A673 (cell line): ENCODE data around the gene ZNF524. TPM values are rescaled to one million over a fixed set of nuclear protein-coding genes. Genes with fewer than 3 reads are reported as not detected.

Source experiments
- BruUV-seq: library from RNA; stranded (reverse); fragments of 400-500 nt; replicated peaks from 2 replicates; lab custom pipeline; 2021; lab: Mats Ljungman, UMichigan
- CTCF ChIA-PET: fragments of 300-600 bp; sonication (Branson Sonifier 250); formaldehyde crosslinking; loops from one replicate; lab custom pipeline; 2022; ENCODE audit warnings: antibody characterized with exemption; lab: Charles Lee
- POLR2A ChIA-PET: fragments of 300-600 bp; sonication (Branson Sonifier 250); formaldehyde crosslinking; loops from one replicate; lab custom pipeline; 2022; ENCODE audit warnings: antibody characterized with exemption; ENCODE audit not compliant: low non-redundant PET; lab: Charles Lee
- DNase-seq: peaks from one replicate; pipeline ENCODE4 v3.0.0-alpha.2; 2015; ENCODE audit warnings: low spot score
- H3K27ac ChIP-seq: fragments of 200-600 bp; sonication (generic); 2 replicates; pipeline ENCODE4 v1.5.1; 2016; ENCODE audit warnings: mixed run types, low read depth, mild to moderate bottlenecking, mixed read lengths, antibody characterized with exemption, low read length; ENCODE audit not compliant: poor library complexity, severe bottlenecking
- H3K27me3 ChIP-seq: fragments of 200-600 bp; sonication (generic); replicated peaks from 2 replicates; pipeline ENCODE4 v1.6.1; 2017; ENCODE audit warnings: mixed run types, low read depth, mild to moderate bottlenecking, mixed read lengths, antibody characterized with exemption, low read length; ENCODE audit not compliant: insufficient read depth, poor library complexity
- H3K36me3 ChIP-seq: fragments of 200-600 bp; sonication (generic); 2 replicates; pipeline ENCODE4 v1.6.1; 2016; ENCODE audit warnings: mixed run types, mild to moderate bottlenecking, mixed read lengths, antibody characterized with exemption, low read length; ENCODE audit not compliant: insufficient read depth, poor library complexity, severe bottlenecking
- H3K4me1 ChIP-seq: fragments of 200-600 bp; sonication (generic); 2 replicates; pipeline ENCODE4 v1.6.1; 2017; ENCODE audit warnings: mixed run types, mild to moderate bottlenecking, mixed read lengths, antibody characterized with exemption, low read length; ENCODE audit not compliant: insufficient read depth, poor library complexity, severe bottlenecking
- H3K4me3 ChIP-seq: fragments of 200-600 bp; sonication (generic); 2 replicates; pipeline ENCODE4 v1.5.1; 2016; ENCODE audit warnings: low read depth, mixed run types, mild to moderate bottlenecking, mixed read lengths, low read length; ENCODE audit not compliant: poor library complexity, severe bottlenecking
- H3K9me3 ChIP-seq: fragments of 200-600 bp; sonication (generic); 2 replicates; pipeline ENCODE4 v1.6.1; 2016; ENCODE audit warnings: mixed run types, low read depth, mild to moderate bottlenecking, mixed read lengths, antibody characterized with exemption, low read length; ENCODE audit not compliant: poor library complexity, severe bottlenecking
- EZH2 ChIP-seq: fragments of 200-600 bp; sonication (generic); IDR thresholded peaks from 2 replicates; pipeline ENCODE4 v1.6.1; 2017; ENCODE audit warnings: borderline replicate concordance, low read depth, mild to moderate bottlenecking, mixed read lengths, antibody characterized with exemption, low read length; ENCODE audit not compliant: poor library complexity, severe bottlenecking
- intact Hi-C: fragments of 100-400 bp; cut with micrococcal nuclease; formaldehyde crosslinking; loops from one replicate; pipeline ENCODE4 v1.10.0; 2022; ENCODE audit not compliant: unreplicated experiment
- total RNA-seq: library from RNA; stranded (reverse); gene quantifications from 2 replicates; pipeline ENCODE4 v1.2.3, GENCODE V29; 2021
- TF ChIP-seq, protein P1 (sequence below): fragments of 300-800, 200-600 bp; sonication (generic); conservative IDR thresholded peaks from 2 replicates; pipeline ENCODE4 v1.5.1; 2017; ENCODE audit warnings: low read depth, mild to moderate bottlenecking, antibody characterized with exemption, low read length, moderate library complexity, mixed read lengths

The ZNF524 gene
- total RNA-seq, 1 experiment from 2014 or later = 7.5 TPM

DNA sequence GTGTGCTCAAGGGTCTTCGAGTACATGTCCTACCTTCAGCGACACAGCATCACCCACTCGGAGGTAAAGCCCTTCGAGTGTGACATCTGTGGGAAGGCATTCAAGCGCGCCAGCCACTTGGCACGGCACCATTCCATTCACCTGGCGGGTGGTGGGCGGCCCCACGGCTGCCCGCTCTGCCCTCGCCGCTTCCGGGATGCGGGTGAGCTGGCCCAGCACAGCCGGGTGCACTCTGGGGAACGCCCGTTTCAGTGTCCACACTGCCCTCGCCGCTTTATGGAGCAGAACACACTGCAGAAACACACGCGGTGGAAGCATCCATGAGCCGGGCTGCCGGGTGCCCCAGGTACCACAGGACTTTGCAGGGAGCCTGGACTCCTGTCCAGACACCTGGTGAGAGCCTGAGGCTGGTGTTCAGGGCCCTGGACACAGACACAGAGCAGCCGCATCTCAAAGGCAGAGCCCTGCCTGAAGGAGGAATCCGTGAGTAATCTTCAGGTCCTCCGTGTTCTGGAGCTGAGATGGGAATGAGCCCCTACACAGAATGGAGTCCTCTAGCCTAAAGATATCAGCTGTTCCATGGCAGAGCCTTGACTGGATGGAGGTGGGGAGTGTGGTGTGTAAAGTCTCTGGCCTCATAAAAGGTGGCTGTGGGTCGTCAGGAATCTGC lies 44.9 kb downstream of the ZNF524 start:
- Histone ChIP-seq H3K4me3 (peak overlapping the region; percentile 81), H3K27me3 (no peaks in the 10 kb centered on the region), H3K9me3 (no peaks in the 10 kb centered on the region), H3K36me3 (peaks cover 13% of the 10 kb centered on the region), H3K4me1 (peaks cover 39% of the 10 kb centered on the region), H3K27ac (no peak overlapping the region)
- CTCF ChIA-PET = no interaction called here
- POLR2A ChIA-PET = no interaction called here
- no peak for DNase-seq
- intact Hi-C loops = no loop called here
- BruUV-seq = no TSS peak
- no peak for TF ChIP-seq EZH2
- TF ChIP-seq, protein P1, sequence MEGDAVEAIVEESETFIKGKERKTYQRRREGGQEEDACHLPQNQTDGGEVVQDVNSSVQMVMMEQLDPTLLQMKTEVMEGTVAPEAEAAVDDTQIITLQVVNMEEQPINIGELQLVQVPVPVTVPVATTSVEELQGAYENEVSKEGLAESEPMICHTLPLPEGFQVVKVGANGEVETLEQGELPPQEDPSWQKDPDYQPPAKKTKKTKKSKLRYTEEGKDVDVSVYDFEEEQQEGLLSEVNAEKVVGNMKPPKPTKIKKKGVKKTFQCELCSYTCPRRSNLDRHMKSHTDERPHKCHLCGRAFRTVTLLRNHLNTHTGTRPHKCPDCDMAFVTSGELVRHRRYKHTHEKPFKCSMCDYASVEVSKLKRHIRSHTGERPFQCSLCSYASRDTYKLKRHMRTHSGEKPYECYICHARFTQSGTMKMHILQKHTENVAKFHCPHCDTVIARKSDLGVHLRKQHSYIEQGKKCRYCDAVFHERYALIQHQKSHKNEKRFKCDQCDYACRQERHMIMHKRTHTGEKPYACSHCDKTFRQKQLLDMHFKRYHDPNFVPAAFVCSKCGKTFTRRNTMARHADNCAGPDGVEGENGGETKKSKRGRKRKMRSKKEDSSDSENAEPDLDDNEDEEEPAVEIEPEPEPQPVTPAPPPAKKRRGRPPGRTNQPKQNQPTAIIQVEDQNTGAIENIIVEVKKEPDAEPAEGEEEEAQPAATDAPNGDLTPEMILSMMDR = no peak

GRCh38 chr19:55645512-55645881 lies 45.4 kb downstream of the ZNF524 start:
- no peak overlapping the region for H3K27ac ChIP-seq
- H3K4me1 ChIP-seq = peaks cover 33% of the 10 kb centered on the region
- POLR2A ChIA-PET = no interaction called here
- no peak overlapping the region for H3K4me3 ChIP-seq
- intact Hi-C loops = no loop called here
- H3K9me3 ChIP-seq = no peaks in the 10 kb centered on the region
- CTCF ChIA-PET = no interaction called here
- no peak for DNase-seq
- no peaks in the 10 kb centered on the region for H3K27me3 ChIP-seq
- TF ChIP-seq, protein P1 = no peak
- no peak for TF ChIP-seq EZH2
- BruUV-seq = TSS peak; percentile 24
- peaks cover 14% of the 10 kb centered on the region for H3K36me3 ChIP-seq

DNA sequence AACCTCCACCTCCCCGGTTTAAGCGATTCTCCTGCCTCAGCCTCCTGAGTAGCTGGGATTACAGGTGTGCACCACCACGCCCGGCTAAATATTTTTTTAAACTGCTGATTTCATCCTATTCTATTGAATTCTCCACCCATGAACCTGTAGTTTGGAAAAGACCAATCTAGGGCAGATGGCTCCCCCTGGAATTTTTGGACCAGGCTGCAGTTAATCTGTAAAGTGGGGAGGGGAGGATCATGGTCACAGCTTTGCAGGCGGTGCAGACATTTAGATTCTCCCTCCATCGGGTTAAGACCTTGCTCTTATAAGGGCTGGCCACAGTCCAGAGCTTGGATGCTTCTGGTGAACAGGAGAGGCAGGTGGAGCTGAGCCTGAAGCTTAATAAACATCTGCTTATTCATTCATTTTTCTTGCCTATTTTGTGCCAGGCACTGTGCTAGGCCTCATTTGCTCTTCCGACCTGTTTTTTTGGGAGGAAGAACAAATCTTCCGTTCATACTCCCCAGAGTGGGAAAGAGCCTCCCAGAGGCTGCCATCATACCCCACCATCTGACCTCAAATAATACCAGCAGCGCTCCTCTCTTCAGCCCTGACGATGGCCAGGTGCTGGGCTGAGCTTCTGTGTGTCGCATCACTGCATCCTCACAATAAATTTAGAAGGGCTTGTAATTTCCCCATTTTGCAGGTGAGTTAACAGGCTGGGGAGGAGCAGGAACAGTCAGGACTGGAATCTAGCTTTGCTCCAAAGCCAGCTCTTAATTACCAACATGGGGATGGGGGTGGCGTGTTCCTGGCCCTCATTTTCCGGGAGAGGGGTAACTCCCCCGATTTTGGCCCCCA lies 47.0 kb downstream of the ZNF524 start:
- BruUV-seq = no TSS peak
- TF ChIP-seq EZH2 = no peak
- TF ChIP-seq, protein P1 = no peak
- H3K9me3 ChIP-seq = no peaks in the 10 kb centered on the region
- no peaks in the 10 kb centered on the region for H3K27me3 ChIP-seq
- intact Hi-C loops = no loop called here
- CTCF ChIA-PET = interaction anchor here (0.8 to 1.0 kb wide), 2 partner anchors 14 to 23 kb away, joined by 3 read pairs; partner anchors contain the start of gene ZNF784
- H3K36me3 ChIP-seq = peaks cover 23% of the 10 kb centered on the region
- POLR2A ChIA-PET = no interaction called here
- H3K4me3 ChIP-seq = peak overlapping the region; percentile 93
- H3K4me1 ChIP-seq = peaks cover 32% of the 10 kb centered on the region
- DNase-seq = no peak
- H3K27ac ChIP-seq = peak overlapping the region; percentile 98
